NB4 (cell line): ENCODE data around the gene TRIM22.
"Not testable (repeated sequence)": the region's sequence is repeated elsewhere in the genome, so short reads cannot be mapped to it uniquely, and the experiment has no call there.

ENCODE experiments used
- DNase-seq: peaks from one replicate; pipeline ENCODE4 v3.0.0; 2010; ENCODE audit warnings: low read depth
- H3K4me3 ChIP-seq: one replicate; pipeline ENCODE4 v1.5.1; 2011; ENCODE audit warnings: mild to moderate bottlenecking, low read depth, low read length, moderate library complexity
- MYC ChIP-seq: IDR thresholded peaks from 2 replicates; pipeline ENCODE4 v1.6.1; 2011; ENCODE audit warnings: low read depth, low read length
- POLR2A ChIP-seq: IDR thresholded peaks from 2 replicates; pipeline ENCODE4 v1.6.1; 2011; ENCODE audit warnings: mild to moderate bottlenecking; ENCODE audit not compliant: insufficient read length; ENCODE audit errors: extremely low read depth
- TF ChIP-seq, protein P1 (sequence below): IDR thresholded peaks from one replicate; pipeline ENCODE4 v1.5.1; 2012; ENCODE audit warnings: low read depth, low read length
- TF ChIP-seq, protein P2 (sequence below): IDR thresholded peaks from 2 replicates; pipeline ENCODE4 v1.6.1; 2011; ENCODE audit warnings: low read depth, low read length

TRIM22 gene

DNA sequence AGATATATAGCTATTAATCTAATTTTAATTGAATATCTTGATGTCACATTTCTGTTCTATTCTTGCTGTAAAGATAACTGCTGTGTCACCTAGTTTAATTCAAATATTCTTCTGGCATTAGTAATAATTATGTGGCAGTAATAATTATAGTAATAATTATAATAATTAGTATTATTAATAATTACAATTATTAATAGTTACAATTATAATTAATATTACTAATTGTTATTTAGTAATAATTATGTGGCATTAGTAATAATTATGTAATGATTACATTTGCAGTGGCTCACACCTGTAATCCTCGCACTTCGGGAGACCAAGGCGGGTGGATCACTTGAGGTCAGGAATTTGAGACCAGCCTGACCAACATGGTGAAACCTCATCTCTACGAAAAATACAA is 3.2 kb upstream of the TRIM22 start:
- H3K4me3 ChIP-seq: no peak overlapping the region
- TF ChIP-seq POLR2A: no peak
- no peak for TF ChIP-seq MYC
- TF ChIP-seq, protein P1, sequence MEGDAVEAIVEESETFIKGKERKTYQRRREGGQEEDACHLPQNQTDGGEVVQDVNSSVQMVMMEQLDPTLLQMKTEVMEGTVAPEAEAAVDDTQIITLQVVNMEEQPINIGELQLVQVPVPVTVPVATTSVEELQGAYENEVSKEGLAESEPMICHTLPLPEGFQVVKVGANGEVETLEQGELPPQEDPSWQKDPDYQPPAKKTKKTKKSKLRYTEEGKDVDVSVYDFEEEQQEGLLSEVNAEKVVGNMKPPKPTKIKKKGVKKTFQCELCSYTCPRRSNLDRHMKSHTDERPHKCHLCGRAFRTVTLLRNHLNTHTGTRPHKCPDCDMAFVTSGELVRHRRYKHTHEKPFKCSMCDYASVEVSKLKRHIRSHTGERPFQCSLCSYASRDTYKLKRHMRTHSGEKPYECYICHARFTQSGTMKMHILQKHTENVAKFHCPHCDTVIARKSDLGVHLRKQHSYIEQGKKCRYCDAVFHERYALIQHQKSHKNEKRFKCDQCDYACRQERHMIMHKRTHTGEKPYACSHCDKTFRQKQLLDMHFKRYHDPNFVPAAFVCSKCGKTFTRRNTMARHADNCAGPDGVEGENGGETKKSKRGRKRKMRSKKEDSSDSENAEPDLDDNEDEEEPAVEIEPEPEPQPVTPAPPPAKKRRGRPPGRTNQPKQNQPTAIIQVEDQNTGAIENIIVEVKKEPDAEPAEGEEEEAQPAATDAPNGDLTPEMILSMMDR: no peak
- TF ChIP-seq, protein P2, sequence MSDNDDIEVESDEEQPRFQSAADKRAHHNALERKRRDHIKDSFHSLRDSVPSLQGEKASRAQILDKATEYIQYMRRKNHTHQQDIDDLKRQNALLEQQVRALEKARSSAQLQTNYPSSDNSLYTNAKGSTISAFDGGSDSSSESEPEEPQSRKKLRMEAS: no peak
- no peak for DNase-seq

DNA sequence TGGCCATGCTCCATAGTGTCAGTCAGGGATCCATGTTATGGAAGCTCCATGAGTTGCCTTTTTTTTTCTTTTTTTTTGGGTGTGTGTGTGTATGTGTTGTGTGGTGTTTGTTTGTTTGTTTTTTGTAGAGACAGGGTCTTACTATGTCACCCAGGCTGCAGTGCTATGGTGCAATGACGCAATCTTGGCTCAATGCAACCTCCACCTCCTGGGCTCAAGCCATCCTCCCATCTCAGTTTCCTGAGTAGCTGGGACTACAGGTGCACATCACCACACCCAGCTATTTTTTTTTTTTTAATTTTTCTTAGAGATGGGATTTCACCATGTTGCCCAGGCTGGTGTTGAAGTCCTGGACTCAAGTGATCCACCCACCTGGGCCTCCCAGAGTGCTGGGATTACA is 1.1 kb upstream of the TRIM22 start:
- TF ChIP-seq, protein P1: no peak
- no peak for TF ChIP-seq POLR2A
- no peak for TF ChIP-seq MYC
- TF ChIP-seq, protein P2: no peak
- no peak overlapping the region for H3K4me3 ChIP-seq
- no peak for DNase-seq

DNA sequence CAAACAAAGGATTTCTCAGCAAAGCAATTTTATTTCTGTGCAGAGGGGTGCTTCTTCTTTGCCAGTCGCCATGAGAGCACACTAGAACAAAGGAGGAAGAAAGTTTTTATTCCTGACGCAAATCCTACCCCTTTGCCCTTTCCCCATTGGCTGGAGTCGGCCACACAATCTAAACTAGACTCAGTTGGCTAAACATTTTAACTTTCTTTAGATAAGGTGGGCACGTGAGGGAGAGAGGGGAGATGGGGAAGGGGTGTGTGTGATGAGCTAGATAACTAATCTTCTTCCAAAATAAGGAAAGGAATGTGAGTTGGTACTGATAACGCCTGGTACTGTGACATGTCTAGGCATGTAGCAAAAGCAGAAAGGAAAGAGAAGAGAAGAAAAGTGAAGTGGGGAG is 626 bp downstream of the TRIM22 start:
- no peak for DNase-seq
- H3K4me3 ChIP-seq: peak overlapping the region; percentile 59
- TF ChIP-seq POLR2A (no peak), MYC (no peak)
- TF ChIP-seq, protein P2: no peak
- TF ChIP-seq, protein P1: no peak

DNA sequence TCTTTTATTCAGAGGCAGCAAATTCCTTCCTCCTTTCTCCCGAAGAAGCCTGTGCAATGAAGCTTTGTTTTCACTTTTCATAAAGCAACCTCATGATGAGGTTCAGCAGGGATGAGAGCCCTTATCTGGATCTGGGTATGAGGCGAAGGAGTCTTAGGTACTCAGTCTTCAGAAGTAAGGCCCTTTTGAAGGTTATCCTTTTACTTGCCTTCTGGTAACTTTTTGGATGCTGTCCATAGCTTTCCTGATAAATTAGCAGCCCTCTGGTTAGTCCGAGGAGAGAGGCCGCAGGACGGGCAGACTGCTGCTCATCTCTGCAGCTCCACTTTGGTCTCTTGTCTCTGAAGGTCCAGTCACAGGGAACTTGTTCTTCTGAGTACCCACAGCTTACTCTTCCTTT is 1.1 kb downstream of the TRIM22 start:
- TF ChIP-seq POLR2A (no peak), MYC (no peak)
- TF ChIP-seq, protein P1: no peak
- TF ChIP-seq, protein P2: no peak
- no peak for DNase-seq
- peak overlapping the region; percentile 59 for H3K4me3 ChIP-seq

DNA sequence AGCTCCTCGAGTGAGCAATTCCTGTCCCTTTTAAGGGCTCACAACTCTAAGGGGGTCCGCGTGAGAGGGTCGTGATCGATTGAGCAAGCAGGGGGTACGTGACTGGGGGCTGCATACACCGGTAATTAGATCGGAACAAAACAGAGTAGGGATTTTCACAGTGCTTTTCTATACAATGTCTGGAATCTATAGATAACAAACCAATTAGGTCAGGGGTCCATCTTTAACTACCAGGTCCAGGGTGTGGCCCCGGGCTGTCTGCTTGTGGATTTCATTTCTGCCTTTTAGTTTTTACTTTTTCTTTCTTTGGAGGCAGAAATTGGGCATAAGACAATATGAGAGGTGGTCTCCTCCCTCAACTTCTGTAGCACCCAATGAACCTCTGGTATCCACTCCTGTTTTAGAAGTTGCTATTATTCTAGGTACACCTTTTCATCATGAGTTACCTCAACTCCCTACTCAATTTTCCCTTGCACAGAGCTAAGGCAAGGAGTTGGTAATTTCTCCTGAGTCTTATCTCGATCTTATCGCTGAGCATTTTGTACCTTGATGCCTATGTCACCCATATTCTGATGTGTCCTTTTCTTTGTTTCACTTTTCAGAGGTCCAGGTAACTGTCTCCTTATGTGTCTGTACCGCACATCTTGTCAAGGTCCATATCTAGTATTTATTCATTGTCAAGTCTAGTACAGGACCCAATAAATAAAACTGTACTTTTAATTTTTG is 1.8 kb downstream of the TRIM22 start:
- not testable (repeated sequence) for DNase-seq
- peak overlapping the region; percentile 59 for H3K4me3 ChIP-seq

DNA sequence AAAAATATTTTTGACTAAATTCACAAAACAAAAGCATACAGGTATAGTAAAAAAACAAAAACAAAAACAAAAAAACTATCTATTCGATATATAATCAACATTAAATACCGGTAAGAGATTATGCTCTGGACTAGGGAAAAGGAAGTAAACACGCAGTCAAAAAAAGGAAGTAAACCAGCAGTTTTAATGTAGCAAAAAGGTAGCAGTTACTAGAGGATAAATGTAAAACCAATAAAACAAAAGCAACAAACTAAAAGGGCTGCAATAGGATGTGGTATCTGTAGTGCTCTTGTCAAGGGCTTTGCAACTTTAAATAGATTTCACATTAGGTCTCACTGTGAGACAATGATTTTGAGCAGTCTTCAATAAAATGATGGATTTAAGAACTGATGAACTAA is 2.4 kb downstream of the TRIM22 start:
- H3K4me3 ChIP-seq: no peak overlapping the region
- no peak for TF ChIP-seq MYC
- TF ChIP-seq, protein P2: no peak
- no peak for TF ChIP-seq POLR2A
- TF ChIP-seq, protein P1: no peak
- DNase-seq: peak; percentile 54
